Upper lobe of left lung (tissue), 4 donors: Measurements from ENCODE around the gene NRXN3.

Experiments
- CTCF ChIP-seq, 6 experiments: fragments of 450-650 bp in 4 of 6; fragments of 200-600 bp in 2 of 6; sonication (generic) in 2 of 6; IDR thresholded peaks; one replicate each; pipeline ENCODE4 v1.5.1; 2016 to 2019; ENCODE audit warnings: antibody characterized with exemption in 6 of 6
- EP300 ChIP-seq, 4 donors: sonication (generic); formaldehyde crosslinking; IDR thresholded peaks; one replicate each; pipeline ENCODE4 v1.5.1; 2017; ENCODE audit warnings: antibody characterized with exemption in 4 of 4, control low read depth in 2 of 4
- POLR2A ChIP-seq, 4 donors: fragments of 450-650 bp; IDR thresholded peaks; one replicate each; pipeline ENCODE4 v1.5.1; 2016 to 2017; ENCODE audit warnings: antibody characterized with exemption in 4 of 4, mild to moderate bottlenecking in 2 of 4
- POLR2AphosphoS5 ChIP-seq, 2 donors: sonication (generic); formaldehyde crosslinking; IDR thresholded peaks; one replicate each; pipeline ENCODE4 v1.5.1; 2017; ENCODE audit warnings: antibody characterized with exemption in 2 of 2

- no peak for TF ChIP-seq EP300 (IDR thresholded peaks at IDR 0.05)
- TF ChIP-seq CTCF (IDR thresholded peaks at IDR 0.05) = no peak
- TF ChIP-seq POLR2A (IDR thresholded peaks at IDR 0.05) = no peak
- TF ChIP-seq POLR2AphosphoS5 (IDR thresholded peaks at IDR 0.05) = no peak
These were observed 157.5 kb downstream of the NRXN3 start for GRCh38 chr14:78327426-78328221.
